HG03571 (cell line): Measurements from ENCODE around the gene CTNS.
A peak's percentile ranks its signal among the peaks of the same experiment; 100 is the strongest.

Experiments used
- ATAC-seq: cut with Tn5 transposase; IDR thresholded peaks from one replicate; pipeline ENCODE4 v1.9.1; 2021; ENCODE audit not compliant: unreplicated experiment

The CTNS gene

DNA sequence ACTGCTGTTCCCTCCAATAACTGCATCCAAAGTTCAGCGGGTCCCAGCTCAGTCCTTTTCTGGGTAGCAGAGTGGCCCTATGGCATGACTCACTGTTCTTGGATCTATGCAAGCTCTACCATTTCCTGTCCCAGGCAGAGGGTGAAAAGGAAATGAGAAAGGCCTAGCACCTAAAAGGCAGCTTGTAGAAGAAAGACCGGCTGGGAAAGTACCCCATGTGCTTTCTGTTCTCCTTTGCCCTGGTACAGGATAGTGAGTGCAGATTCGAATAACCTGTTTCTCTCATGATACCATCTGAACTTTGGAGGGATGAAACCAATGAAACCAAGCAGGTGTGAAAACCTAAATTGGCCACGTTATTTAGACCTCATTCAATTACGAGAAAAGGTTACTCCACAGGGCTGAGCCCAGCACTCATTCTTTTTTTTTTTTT, 74.4 kb downstream of the CTNS start:
- peak; percentile 97 for ATAC-seq
